Mesenteric fat pad (tissue), 1 donor: Measurements from ENCODE around the gene UNC13A. TPM values are rescaled to one million over a fixed set of nuclear protein-coding genes. Genes with fewer than 3 reads are reported as not detected.

Experiments
- DNase-seq: peaks from one replicate; pipeline ENCODE4 v3.0.0-alpha.2; 2020; ENCODE audit warnings: low spot score
- total RNA-seq: library from RNA; stranded (reverse); fragmentation: NEBNext Ultra II Directional; extraction: Animal tissue kit (Norgen Biotek cat#: 25700); gene quantifications from one replicate; pipeline ENCODE4 v1.2.1, GENCODE V29; 2021
- donor health status: DM: yes; HTN: yes; CAD: no.

The UNC13A gene
- total RNA-seq, 1 donor from 2014 or later: 0.10 TPM

DNA sequence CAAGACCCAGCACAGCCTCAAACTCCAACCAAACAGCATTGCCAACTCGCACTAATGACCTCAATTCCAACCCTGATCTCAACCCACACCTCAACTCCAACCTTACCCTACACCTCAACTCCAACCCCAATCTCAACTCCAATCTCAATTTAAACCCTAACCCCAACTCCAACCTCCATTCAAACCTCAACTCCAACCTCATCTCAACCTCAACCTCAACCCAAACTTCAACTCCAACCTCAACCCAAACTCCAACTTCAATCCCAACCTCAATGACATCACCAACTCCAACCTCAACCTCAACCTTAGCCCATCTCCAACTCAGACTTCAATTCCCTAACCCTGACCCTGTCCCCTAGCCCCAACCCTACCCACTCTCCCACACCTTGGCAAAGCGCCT is 58.4 kb downstream of the UNC13A start:
- no peak for DNase-seq

- DNase-seq: no peak
Observed at GRCh38 chr19:17627921-17628320, 60.2 kb downstream of the UNC13A start.

DNA sequence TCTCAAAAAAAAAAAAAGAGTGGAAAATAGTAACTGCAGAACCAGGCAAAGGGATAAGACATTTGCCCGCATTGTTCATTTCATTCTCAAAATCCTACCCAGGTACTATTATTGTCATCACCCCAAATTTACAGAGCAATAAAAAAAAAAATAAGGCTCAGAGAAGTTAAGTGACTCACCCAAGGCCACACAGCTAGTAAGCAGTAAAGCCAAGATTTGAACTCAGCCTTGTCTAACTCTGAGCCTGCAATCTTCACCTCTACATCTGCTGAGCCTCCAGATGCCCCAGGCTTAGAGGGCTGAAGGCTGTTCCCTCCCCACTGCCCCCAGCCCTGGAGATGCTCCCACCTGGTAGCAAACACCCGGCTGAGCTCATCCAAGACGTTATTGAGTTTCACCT is 61.0 kb downstream of the UNC13A start:
- no peak for DNase-seq

DNA sequence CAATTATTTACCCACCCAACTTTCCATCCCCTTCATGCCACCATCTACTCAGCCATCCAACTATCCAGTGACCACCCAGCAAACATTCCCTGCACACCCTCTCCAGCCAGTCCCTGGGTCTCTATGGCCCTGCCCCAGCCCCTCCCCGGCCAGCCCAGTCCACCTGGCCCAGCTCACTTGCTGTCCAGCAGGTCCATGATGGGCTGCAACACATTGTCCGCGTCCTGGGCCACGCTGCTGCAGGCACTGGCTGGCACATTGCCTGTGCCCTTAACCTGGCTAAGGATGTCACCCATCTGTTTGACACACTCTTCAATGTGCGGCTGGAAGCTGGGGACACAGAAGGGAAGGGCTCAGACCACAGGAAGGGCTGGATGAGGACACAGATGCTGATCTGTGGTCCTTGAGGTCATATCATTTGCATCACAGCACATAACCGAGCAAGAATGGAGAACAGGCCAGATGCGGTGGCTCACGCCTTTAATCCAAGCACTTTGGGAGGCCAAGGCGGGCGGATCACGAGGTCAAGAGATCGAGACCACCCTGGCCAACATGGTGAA is 61.6 kb downstream of the UNC13A start:
- no peak for DNase-seq

- DNase-seq: no peak
Observed at GRCh38 chr19:17625980-17626379, 62.2 kb downstream of the UNC13A start.

DNA sequence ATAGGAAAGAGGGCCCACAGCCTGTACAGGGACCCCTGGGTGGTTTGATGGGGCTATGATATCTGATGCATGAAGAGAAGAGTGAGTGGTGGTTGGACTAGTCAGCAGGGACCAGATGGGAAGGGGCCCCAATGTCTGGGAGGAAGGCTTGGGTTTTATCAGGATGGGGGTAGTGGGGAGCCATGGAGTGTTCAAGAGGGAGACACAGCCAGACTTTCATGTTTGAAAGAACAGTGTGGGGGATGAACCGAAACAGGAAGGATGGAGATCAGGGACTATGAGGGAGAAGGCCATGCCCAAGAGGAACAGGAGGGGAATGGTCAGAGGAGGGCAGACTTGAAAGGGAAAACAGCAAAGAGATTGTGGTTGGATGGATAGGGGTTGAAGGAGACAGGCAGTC is 63.1 kb downstream of the UNC13A start:
- no peak for DNase-seq

DNA sequence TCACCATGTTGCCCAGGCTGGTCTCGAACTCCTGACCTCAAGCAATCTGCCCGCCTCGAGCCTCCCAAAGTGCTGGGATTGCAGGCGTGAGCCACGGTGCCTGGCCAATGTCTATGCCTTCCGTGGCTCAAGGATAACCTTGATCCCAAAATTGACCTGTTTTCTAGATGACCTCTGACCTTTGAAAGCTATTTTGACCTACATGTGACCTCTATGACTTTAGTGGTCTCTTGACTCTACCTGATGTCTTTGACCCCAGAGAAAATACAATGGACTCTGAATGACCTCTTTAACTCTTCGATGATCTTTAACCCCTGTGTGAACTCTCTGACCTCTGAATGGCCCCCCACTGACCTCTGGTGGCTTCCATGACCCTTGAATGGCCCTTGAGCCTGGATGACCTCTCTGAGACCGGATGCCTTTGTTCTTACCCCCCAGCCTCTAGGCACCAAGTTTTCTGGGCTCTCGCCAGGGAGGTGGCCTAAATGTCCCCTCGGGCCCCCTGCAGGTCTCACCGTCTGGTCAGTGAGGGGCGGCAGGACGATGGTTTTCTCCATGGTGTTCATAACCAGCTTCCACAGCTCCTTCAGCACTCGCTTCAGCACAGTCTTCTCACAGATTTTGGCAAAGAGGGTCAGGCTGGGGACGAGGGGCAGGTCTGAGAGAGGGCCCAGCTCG is 63.7 kb downstream of the UNC13A start:
- no peak for DNase-seq

GRCh38 chr19:17623224-17623935 is 64.8 kb downstream of the UNC13A start:
- no peak for DNase-seq

- no peak for DNase-seq
Observed at GRCh38 chr19:17620696-17621095, 67.5 kb downstream of the UNC13A start.

- DNase-seq: no peak
Observed at GRCh38 chr19:17618936-17619335, 69.2 kb downstream of the UNC13A start.

- no peak for DNase-seq
Observed at GRCh38 chr19:17618281-17618903, 69.8 kb downstream of the UNC13A start.

GRCh38 chr19:17617807-17618192 is 70.4 kb downstream of the UNC13A start:
- DNase-seq: no peak

- no peak for DNase-seq
Observed at GRCh38 chr19:17616961-17617806, 71.0 kb downstream of the UNC13A start.

DNA sequence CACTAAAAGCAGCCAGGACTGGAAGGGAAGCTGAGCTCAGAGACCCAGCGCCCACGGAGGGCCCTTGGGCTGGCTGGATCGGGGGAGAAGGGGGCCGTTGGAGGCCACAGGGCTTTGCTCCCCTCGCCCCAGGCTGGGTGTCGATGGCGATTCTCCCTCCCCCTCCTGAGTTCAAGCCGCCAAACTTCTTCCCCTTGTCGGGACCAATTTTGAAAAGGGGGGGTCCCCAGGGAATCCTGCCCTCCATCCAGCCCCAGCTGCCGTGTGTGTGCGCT is 71.5 kb downstream of the UNC13A start:
- no peak for DNase-seq

GRCh38 chr19:17615889-17616685 is 72.1 kb downstream of the UNC13A start:
- no peak for DNase-seq

- no peak for DNase-seq
Observed at GRCh38 chr19:17614476-17614875, 73.7 kb downstream of the UNC13A start.

- no peak for DNase-seq
Observed at GRCh38 chr19:17611462-17612244, 76.5 kb downstream of the UNC13A start.

DNA sequence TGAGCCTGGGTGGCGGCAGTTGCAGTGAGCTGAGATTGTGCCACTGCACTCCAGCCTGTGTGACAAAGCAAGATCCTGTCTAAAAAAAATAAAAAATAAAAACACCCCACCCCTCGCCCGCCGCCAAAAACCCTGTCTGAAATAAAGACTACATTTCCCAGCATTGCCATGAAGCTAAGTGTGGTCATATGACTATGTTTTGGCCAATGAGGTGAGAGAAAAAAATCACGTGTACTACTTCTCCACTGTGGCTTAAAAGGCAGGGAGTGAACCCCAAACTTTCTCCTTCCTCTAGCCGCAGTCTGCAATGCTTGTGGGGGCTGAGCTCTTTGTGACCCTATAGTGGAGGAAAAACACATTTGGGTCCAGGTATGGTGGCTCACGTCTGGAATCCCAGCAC is 77.8 kb downstream of the UNC13A start:
- DNase-seq: no peak

DNA sequence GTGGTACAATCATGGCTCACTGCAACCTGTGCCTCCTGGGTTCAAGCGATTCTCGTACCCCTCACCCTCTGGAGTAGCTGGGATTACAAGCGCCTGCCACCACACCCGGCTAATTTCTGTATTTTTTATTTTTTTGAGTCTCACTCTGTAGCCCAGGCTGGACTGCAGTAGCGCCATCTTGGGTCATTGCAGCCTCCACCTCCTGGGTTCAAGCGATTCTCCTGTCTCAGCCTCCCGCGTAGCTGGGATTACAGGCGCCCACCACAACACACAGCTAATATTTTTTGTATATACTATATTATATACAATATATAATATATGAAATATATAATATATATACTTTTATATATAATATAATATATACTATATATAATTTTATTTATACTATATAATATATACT is 80.2 kb downstream of the UNC13A start:
- no peak for DNase-seq

DNA sequence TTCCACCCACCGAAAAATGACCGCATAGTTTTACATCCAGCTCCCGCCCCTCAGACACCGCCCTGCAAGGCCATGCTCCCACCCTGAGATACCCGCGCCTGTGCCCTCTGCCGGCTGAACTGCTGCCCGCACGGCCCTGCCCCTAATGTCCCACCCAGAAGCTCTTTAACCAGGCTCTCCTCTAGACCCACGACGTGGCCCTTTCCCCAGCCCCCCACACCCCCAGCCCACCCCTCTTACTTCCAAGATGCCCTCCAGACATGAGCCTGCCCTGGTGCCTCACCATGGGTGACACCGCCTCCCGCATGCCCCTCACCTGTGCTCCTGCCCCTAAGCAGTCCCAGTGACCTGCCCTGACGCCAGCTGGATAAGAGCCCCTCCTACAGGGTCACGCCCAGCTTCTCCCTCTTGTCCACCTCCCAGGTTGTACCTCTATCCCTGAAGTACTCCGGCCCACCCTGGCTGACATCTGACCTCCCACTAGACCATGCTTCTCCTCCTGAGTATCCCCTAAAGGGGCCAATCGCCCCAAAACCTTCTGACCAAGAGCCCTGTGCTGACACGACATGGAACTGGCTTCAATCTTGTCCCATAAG is 81.5 kb downstream of the UNC13A start:
- no peak for DNase-seq
